ENCODE data around the gene ADIPOQ.

- TF ChIP-seq ZNF8 (CRISPR knock-in tag; IDR thresholded peaks at IDR 0.05) = no peak
- TF ChIP-seq, protein P1, sequence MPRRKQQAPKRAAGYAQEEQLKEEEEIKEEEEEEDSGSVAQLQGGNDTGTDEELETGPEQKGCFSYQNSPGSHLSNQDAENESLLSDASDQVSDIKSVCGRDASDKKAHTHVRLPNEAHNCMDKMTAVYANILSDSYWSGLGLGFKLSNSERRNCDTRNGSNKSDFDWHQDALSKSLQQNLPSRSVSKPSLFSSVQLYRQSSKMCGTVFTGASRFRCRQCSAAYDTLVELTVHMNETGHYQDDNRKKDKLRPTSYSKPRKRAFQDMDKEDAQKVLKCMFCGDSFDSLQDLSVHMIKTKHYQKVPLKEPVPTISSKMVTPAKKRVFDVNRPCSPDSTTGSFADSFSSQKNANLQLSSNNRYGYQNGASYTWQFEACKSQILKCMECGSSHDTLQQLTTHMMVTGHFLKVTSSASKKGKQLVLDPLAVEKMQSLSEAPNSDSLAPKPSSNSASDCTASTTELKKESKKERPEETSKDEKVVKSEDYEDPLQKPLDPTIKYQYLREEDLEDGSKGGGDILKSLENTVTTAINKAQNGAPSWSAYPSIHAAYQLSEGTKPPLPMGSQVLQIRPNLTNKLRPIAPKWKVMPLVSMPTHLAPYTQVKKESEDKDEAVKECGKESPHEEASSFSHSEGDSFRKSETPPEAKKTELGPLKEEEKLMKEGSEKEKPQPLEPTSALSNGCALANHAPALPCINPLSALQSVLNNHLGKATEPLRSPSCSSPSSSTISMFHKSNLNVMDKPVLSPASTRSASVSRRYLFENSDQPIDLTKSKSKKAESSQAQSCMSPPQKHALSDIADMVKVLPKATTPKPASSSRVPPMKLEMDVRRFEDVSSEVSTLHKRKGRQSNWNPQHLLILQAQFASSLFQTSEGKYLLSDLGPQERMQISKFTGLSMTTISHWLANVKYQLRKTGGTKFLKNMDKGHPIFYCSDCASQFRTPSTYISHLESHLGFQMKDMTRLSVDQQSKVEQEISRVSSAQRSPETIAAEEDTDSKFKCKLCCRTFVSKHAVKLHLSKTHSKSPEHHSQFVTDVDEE (CRISPR knock-in tag; IDR thresholded peaks at IDR 0.05) = no peak
- TF ChIP-seq PPARA (CRISPR knock-in tag; IDR thresholded peaks at IDR 0.05; ENCODE audit: borderline replicate concordance) = no peak
- TF ChIP-seq CREB5 (CRISPR knock-in tag; IDR thresholded peaks at IDR 0.05; ENCODE audit: low read depth) = no peak
- TF ChIP-seq OSR1 (CRISPR knock-in tag; IDR thresholded peaks at IDR 0.05) = no peak
Measured at GRCh38 chr3:186814100-186814499, 28.4 kb upstream of the ADIPOQ start.
